SH-SY5Y (cell line): Measurements from ENCODE around the gene TBC1D10B.

Source experiments
- GATA2 ChIP-seq: IDR thresholded peaks from 2 replicates; pipeline ENCODE4 v1.6.1; 2011; ENCODE audit warnings: mild to moderate bottlenecking, low read depth, low read length
- GATA3 ChIP-seq: IDR thresholded peaks from 2 replicates; pipeline ENCODE4 v1.6.1; 2011; ENCODE audit warnings: low read depth, mild to moderate bottlenecking, low read length, moderate library complexity

DNA sequence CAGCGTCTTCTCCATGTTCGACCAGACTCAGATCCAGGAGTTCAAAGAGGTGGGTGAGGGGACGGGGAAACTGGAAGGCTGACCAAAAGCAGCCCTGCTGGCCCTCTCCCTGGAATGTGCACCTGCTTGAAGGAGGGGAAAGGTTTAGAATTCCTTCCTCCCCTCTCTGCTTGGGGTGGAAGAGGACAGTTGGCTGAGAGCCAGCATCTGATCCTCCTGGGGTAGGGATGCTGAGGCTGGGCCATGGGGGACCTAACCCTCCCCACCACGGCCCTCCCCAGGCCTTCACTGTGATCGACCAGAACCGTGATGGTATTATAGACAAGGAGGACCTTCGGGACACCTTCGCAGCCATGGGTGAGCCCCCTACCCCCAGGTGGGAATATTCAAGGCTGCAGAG, 5.6 kb upstream of the TBC1D10B start:
- no peak for TF ChIP-seq GATA3
- no peak for TF ChIP-seq GATA2
